Right atrium auricular region (tissue), 2 donors: Measurements from ENCODE around the gene CCNT2. TPM values are rescaled to one million over a fixed set of nuclear protein-coding genes. Genes with fewer than 3 reads are reported as not detected.

ENCODE experiments used
- DNase-seq: peaks from one replicate; pipeline ENCODE4 v3.0.0-alpha.2; 2019; ENCODE audit warnings: low spot score
- H3K27ac ChIP-seq, 2 donors: fragments of 200-600 bp; sonication (generic); 1 replicate in 1 of 2; 2 replicates in 1 of 2; pipeline ENCODE4 v1.5.1; 2016 to 2019
- H3K27me3 ChIP-seq, 2 donors: fragments of 200-600 bp; sonication (generic); one replicate each; pipeline versions ENCODE4 v1.5.1 to v1.6.0; 2017 to 2019
- H3K36me3 ChIP-seq: fragments of 200-600 bp; sonication (generic); one replicate; pipeline ENCODE4 v1.5.1; 2016
- H3K4me1 ChIP-seq, 2 donors: fragments of 200-600 bp; sonication (generic); one replicate each; pipeline versions ENCODE4 v1.5.1 to v1.6.0; 2017 to 2019
- H3K4me3 ChIP-seq, 2 donors: fragments of 200-600 bp; sonication (generic); 1 replicate in 1 of 2; 2 replicates in 1 of 2; pipeline ENCODE4 v1.5.1; 2017 to 2019; ENCODE audit warnings: mild to moderate bottlenecking in 1 of 2, moderate library complexity in 1 of 2
- H3K9me3 ChIP-seq, 2 donors: fragments of 200-600 bp; sonication (generic); one replicate each; pipeline ENCODE4 v1.5.1; 2019
- total RNA-seq, 2 donors: library from RNA; depleted of rRNA; stranded (reverse); fragments of >200 nt; gene quantifications; one replicate each; pipeline ENCODE4 v1.1.0, GENCODE V29; 2016
- TF ChIP-seq, protein P1 (sequence below), 2 donors: fragments of 200-600 bp; sonication (generic); IDR thresholded peaks; one replicate each; pipeline ENCODE4 v1.5.1; 2019; ENCODE audit warnings: antibody characterized with exemption in 2 of 2

The CCNT2 gene
- total RNA-seq, 2 donors from 2014 or later, result 12.0 to 12.5 TPM

DNA sequence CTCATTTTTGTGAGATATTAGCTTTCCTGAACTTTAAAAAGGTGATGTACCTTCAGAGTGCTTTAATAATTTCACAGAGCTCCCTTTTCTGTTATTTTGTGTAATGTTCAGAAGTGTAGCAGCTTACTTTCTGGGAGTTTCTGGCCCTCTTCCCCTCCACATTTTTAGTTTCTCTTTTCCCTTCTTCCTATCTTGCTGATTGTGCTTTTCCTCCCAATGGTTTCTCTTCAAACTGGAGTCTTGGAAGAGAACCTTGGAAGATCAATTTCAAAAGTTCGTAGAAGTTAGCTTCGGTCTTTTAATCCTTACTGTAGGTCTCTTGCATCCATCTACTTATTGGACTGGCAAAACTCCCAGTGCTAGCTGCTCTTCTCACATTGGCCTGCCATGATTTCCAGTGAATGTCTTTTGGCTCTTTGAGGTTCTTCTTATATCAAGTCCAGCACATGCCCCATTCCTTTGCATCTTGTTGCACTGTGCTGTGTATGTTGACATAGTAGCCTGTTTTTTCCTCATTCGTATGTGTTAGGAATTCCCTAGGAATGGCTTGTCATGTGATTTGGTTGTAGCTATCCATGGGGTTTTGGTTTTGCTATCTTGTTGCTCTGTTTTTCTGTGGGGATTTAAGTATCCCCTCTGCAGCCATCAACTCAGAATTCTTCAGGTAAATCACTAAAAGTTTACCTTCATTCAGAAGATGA, 7.8 kb downstream of the CCNT2 start:
- TF ChIP-seq, protein P1, sequence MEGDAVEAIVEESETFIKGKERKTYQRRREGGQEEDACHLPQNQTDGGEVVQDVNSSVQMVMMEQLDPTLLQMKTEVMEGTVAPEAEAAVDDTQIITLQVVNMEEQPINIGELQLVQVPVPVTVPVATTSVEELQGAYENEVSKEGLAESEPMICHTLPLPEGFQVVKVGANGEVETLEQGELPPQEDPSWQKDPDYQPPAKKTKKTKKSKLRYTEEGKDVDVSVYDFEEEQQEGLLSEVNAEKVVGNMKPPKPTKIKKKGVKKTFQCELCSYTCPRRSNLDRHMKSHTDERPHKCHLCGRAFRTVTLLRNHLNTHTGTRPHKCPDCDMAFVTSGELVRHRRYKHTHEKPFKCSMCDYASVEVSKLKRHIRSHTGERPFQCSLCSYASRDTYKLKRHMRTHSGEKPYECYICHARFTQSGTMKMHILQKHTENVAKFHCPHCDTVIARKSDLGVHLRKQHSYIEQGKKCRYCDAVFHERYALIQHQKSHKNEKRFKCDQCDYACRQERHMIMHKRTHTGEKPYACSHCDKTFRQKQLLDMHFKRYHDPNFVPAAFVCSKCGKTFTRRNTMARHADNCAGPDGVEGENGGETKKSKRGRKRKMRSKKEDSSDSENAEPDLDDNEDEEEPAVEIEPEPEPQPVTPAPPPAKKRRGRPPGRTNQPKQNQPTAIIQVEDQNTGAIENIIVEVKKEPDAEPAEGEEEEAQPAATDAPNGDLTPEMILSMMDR (IDR thresholded peaks at IDR 0.05), result no peak
- no peak for DNase-seq
- no peaks in the 10 kb centered on the region for H3K9me3 ChIP-seq
- no peak overlapping the region for H3K4me3 ChIP-seq
- peaks cover 4% of the 10 kb centered on the region for H3K36me3 ChIP-seq
- peaks cover 0 to 71% of the 10 kb centered on the region in 2 donors for H3K4me1 ChIP-seq
- H3K27me3 ChIP-seq, result no peaks in the 10 kb centered on the region
- H3K27ac ChIP-seq, result no peak overlapping the region

DNA sequence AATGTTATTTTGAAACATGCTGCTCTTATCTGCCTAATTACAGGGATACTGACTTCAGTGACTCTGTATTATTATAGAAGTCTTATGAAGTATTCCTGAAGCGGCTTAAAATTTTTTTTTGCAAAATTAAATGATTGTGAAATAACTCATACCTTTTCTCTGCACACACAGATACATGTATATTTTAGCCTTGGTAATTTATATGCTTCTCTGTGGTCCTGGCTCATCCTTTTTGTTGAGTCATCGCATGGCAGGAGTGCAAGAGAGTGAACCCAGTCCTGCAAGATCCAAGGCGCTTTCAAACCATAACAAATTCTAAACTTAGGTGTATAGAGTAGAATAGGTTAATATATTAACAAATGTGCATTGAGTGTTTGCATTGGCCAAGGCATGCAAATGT, 8.6 kb downstream of the CCNT2 start:
- TF ChIP-seq, protein P1 (IDR thresholded peaks at IDR 0.05), result no peak
- no peaks in the 10 kb centered on the region for H3K9me3 ChIP-seq
- peaks cover 4% of the 10 kb centered on the region for H3K36me3 ChIP-seq
- H3K4me1 ChIP-seq, result peaks cover 0 to 63% of the 10 kb centered on the region in 2 donors
- no peak overlapping the region for H3K27ac ChIP-seq
- no peaks in the 10 kb centered on the region for H3K27me3 ChIP-seq
- DNase-seq, result no peak
- no peak overlapping the region for H3K4me3 ChIP-seq

DNA sequence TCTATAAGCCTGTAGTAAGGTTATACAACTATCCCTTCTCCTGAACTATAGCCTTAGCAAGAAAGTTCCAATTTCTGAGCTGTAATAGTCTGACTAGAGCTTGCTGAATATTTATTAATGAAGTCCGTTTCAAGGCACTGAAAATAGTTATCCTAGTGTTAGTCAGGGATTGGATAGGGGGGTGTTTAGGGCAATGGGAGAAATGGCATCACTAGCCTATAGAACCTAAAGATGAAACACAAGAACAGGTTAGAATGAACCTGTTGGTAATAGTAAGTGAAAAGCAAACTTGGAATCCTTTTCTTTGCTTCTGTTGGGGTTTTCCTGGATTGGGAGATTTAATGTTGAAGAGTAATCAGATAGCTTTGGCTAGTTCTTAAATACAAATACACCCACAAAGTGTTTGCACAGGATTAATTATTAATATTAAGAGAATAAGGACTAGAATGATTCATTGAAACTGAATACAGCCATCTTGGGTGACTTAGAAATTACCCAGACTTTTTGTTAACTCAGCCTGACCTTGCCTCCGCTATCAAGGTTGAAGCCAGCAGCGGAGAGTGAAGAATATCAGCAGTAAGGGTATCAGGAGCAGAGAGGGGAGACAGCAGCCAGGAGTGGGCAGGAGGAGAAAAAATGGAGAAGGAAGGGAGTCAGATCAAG, 14.4 kb downstream of the CCNT2 start:
- no peak overlapping the region for H3K27ac ChIP-seq
- peaks cover 0 to 43% of the 10 kb centered on the region in 2 donors for H3K4me1 ChIP-seq
- no peak overlapping the region for H3K4me3 ChIP-seq
- TF ChIP-seq, protein P1 (IDR thresholded peaks at IDR 0.05), result no peak
- peaks cover 12% of the 10 kb centered on the region for H3K36me3 ChIP-seq
- no peak for DNase-seq
- no peaks in the 10 kb centered on the region for H3K27me3 ChIP-seq
- no peaks in the 10 kb centered on the region for H3K9me3 ChIP-seq

DNA sequence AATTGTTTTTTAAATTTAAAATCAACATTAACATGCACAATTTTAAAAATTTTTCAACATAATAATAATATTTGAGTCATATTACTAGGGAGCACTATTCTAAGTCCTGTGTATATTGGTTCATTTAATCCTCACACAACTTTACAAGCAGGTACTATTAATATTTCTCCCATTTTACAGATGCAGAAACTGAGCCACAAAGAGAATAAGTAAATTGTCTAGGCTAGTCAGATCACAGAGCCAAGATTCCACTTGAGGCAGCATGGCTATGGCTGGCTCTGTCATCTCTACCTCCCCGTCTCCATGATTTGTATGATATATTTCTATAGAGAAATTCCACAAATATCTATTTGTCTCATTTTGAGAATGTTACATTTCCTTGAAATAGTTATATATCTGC, 15.1 kb downstream of the CCNT2 start:
- no peaks in the 10 kb centered on the region for H3K27me3 ChIP-seq
- H3K27ac ChIP-seq, result no peak overlapping the region
- H3K4me3 ChIP-seq, result no peak overlapping the region
- H3K4me1 ChIP-seq, result peaks cover 0 to 39% of the 10 kb centered on the region in 2 donors
- TF ChIP-seq, protein P1 (IDR thresholded peaks at IDR 0.05), result no peak
- H3K9me3 ChIP-seq, result no peaks in the 10 kb centered on the region
- peaks cover 17% of the 10 kb centered on the region for H3K36me3 ChIP-seq
- DNase-seq, result no peak

DNA sequence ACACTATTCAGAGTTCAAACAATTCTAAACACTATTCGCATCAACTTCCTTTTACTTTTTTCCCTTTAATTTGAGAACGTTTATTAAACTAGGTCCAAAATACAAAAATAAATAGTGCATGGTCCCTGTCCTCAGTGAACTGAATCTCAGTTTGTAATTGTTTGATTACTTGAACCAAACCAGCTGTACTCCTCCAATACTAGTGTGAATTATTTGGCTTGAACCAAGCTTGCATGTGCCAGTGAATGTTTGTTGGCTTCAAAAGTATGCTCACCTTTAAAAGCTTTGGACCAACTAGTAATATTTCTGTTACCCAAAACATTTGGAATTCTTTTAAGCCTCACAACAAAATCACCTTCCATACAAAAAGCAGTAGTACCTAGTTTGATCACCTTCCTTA, 15.5 kb downstream of the CCNT2 start:
- no peak overlapping the region for H3K4me3 ChIP-seq
- peaks cover 0 to 39% of the 10 kb centered on the region in 2 donors for H3K4me1 ChIP-seq
- H3K27ac ChIP-seq, result no peak overlapping the region
- H3K27me3 ChIP-seq, result no peaks in the 10 kb centered on the region
- TF ChIP-seq, protein P1 (IDR thresholded peaks at IDR 0.05), result no peak
- no peaks in the 10 kb centered on the region for H3K9me3 ChIP-seq
- peaks cover 21% of the 10 kb centered on the region for H3K36me3 ChIP-seq
- DNase-seq, result no peak
